Caco-2 (cell line): ENCODE results near the gene DHX38. TPM values are rescaled to one million over a fixed set of nuclear protein-coding genes. Genes with fewer than 3 reads are reported as not detected.

Experiments
- BruUV-seq: library from RNA; stranded (reverse); fragments of 400-500 nt; replicated peaks from 2 replicates; lab custom pipeline; 2021; lab: Mats Ljungman, UMichigan
- CTCF ChIA-PET: fragments of 300-600 bp; sonication (Branson Sonifier 250); formaldehyde crosslinking; loops from one replicate; lab custom pipeline; 2022; ENCODE audit warnings: antibody characterized with exemption; lab: Charles Lee
- POLR2A ChIA-PET: fragments of 300-600 bp; sonication (Branson Sonifier 250); formaldehyde crosslinking; loops from one replicate; lab custom pipeline; 2022; ENCODE audit warnings: antibody characterized with exemption; lab: Charles Lee
- DNase-seq, 2 experiments: peaks; one replicate each; pipeline versions ENCODE4 v3.0.0 to v3.0.0-alpha.2; 2020 to 2022
- H3K27me3 ChIP-seq: replicated peaks from 2 replicates; pipeline ENCODE4 v1.6.0; 2011; ENCODE audit warnings: low read length; ENCODE audit not compliant: control insufficient read depth, insufficient read depth
- H3K36me3 ChIP-seq: 2 replicates; pipeline ENCODE4 v1.5.1; 2011; ENCODE audit warnings: low read length; ENCODE audit not compliant: control insufficient read depth, insufficient read depth
- H3K4me1 ChIP-seq: fragments of 250-450 bp; sonication (Bioruptor Pico); 2 replicates; pipeline ENCODE4 v1.5.1; 2020; ENCODE audit warnings: mild to moderate bottlenecking
- H3K4me3 ChIP-seq: 2 replicates; pipeline ENCODE4 v1.5.1; 2011; ENCODE audit warnings: low read depth, mild to moderate bottlenecking, control low read depth, low read length
- H3K9me3 ChIP-seq: fragments of 250-450 bp; sonication (Bioruptor Pico); 2 replicates; pipeline ENCODE4 v1.5.1; 2020; ENCODE audit warnings: mild to moderate bottlenecking, moderate library complexity
- H3K27ac Mint-ChIP-seq: one replicate; pipeline ENCODE4 v1.8.0; 2022; ENCODE audit warnings: mixed read lengths; ENCODE audit not compliant: unreplicated experiment
- H3K27me3 Mint-ChIP-seq: one replicate; pipeline ENCODE4 v1.8.0; 2022; ENCODE audit warnings: mixed read lengths; ENCODE audit not compliant: insufficient read depth, unreplicated experiment
- H3K36me3 Mint-ChIP-seq: one replicate; pipeline ENCODE4 v1.8.0; 2022; ENCODE audit warnings: mild to moderate bottlenecking, mixed read lengths; ENCODE audit not compliant: insufficient read depth, unreplicated experiment
- H3K4me1 Mint-ChIP-seq: one replicate; pipeline ENCODE4 v1.8.0; 2022; ENCODE audit warnings: low read depth, mixed read lengths; ENCODE audit not compliant: unreplicated experiment
- H3K4me3 Mint-ChIP-seq: one replicate; pipeline ENCODE4 v1.8.0; 2022; ENCODE audit warnings: mild to moderate bottlenecking, moderate library complexity, mixed read lengths; ENCODE audit not compliant: unreplicated experiment
- H3K9me3 Mint-ChIP-seq: one replicate; pipeline ENCODE4 v1.8.0; 2022; ENCODE audit warnings: mixed read lengths; ENCODE audit not compliant: unreplicated experiment
- intact Hi-C: fragments of 100-400 bp; cut with micrococcal nuclease; formaldehyde crosslinking; loops from one replicate; pipeline ENCODE4 v1.10.0; 2022; ENCODE audit not compliant: unreplicated experiment
- total RNA-seq: library from RNA; stranded (reverse); gene quantifications from 2 replicates; pipeline ENCODE4 v1.2.3, GENCODE V29; 2022
- TF ChIP-seq, protein P1 (sequence below), 2 experiments: fragments of 200-600 bp in 1 of 2; IDR thresholded peaks; 1 replicate in 1 of 2; 2 replicates in 1 of 2; pipeline versions ENCODE4 v1.5.1 to v1.8.0; 2011 to 2022; ENCODE audit warnings: antibody characterized with exemption in 1 of 2, control low read depth in 1 of 2, inconsistent platforms in 1 of 2, low read depth in 1 of 2, low read length in 1 of 2, mild to moderate bottlenecking in 1 of 2, moderate library complexity in 1 of 2; ENCODE audit not compliant: insufficient read depth in 1 of 2, severe bottlenecking in 1 of 2, unreplicated experiment in 1 of 2

DHX38 gene
- total RNA-seq, 1 experiment from 2014 or later, result 89.1 TPM

GRCh38 chr16:72107371-72107770 lies 13.7 kb downstream of the DHX38 start:
- POLR2A ChIA-PET, result no interaction called here
- H3K4me3 ChIP-seq, result no peak overlapping the region
- TF ChIP-seq, protein P1, sequence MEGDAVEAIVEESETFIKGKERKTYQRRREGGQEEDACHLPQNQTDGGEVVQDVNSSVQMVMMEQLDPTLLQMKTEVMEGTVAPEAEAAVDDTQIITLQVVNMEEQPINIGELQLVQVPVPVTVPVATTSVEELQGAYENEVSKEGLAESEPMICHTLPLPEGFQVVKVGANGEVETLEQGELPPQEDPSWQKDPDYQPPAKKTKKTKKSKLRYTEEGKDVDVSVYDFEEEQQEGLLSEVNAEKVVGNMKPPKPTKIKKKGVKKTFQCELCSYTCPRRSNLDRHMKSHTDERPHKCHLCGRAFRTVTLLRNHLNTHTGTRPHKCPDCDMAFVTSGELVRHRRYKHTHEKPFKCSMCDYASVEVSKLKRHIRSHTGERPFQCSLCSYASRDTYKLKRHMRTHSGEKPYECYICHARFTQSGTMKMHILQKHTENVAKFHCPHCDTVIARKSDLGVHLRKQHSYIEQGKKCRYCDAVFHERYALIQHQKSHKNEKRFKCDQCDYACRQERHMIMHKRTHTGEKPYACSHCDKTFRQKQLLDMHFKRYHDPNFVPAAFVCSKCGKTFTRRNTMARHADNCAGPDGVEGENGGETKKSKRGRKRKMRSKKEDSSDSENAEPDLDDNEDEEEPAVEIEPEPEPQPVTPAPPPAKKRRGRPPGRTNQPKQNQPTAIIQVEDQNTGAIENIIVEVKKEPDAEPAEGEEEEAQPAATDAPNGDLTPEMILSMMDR (IDR thresholded peaks at IDR 0.05; ENCODE audit: insufficient read depth in 1 of 2, low read depth in 1 of 2, low read length in 1 of 2, severe bottlenecking in 1 of 2, unreplicated experiment in 1 of 2), result no peak
- intact Hi-C loops, result no loop called here
- no peaks in the 10 kb centered on the region for H3K4me1 Mint-ChIP-seq
- no peaks in the 10 kb centered on the region for H3K27me3 ChIP-seq
- no TSS peak for BruUV-seq
- peaks cover 16% of the 10 kb centered on the region for H3K36me3 ChIP-seq
- no peak overlapping the region for H3K4me3 Mint-ChIP-seq
- CTCF ChIA-PET, result no interaction called here
- DNase-seq, result no peak
- no peaks in the 10 kb centered on the region for H3K27me3 Mint-ChIP-seq
- H3K36me3 Mint-ChIP-seq, result peaks cover 76% of the 10 kb centered on the region
- H3K9me3 ChIP-seq, result no peaks in the 10 kb centered on the region
- H3K27ac Mint-ChIP-seq, result no peak overlapping the region
- H3K9me3 Mint-ChIP-seq, result no peaks in the 10 kb centered on the region
- H3K4me1 ChIP-seq, result no peaks in the 10 kb centered on the region

DNA sequence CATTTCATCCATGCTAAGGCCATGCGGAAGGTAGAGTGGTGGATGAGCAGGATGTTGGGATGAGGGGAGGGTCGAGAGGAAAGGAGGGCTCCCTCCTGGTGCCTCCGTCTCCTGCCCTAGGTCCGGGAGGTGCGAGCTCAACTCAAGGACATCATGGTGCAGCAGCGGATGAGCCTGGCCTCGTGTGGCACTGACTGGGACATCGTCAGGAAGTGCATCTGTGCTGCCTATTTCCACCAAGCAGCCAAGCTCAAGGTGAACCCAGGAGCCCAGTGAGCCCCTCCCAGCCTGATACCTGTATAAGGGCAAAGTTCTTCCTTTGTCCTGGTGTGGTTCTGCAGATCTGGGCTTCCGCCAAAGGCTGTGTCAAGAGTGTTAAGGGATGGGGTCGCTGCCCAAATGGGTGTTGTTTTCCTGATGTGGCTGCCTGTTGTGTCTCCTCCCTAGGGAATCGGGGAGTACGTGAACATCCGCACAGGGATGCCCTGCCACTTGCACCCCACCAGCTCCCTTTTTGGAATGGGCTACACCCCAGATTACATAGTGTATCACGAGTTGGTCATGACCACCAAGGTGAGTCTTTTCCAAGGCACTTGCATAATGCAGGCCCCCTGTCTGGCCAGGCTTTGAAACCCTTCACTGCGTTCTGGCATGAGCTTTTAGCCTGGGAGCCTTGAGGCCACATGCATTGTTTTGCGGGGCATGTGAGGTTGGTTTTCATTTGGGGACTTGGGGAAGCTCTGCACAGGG lies 14.9 kb downstream of the DHX38 start:
- Histone ChIP-seq H3K9me3 (no peaks in the 10 kb centered on the region), H3K4me1 (no peaks in the 10 kb centered on the region), H3K4me3 (no peak overlapping the region), H3K27me3 (no peaks in the 10 kb centered on the region), H3K36me3 (peaks cover 13% of the 10 kb centered on the region)
- no peaks in the 10 kb centered on the region for H3K4me1 Mint-ChIP-seq
- H3K4me3 Mint-ChIP-seq, result no peak overlapping the region
- intact Hi-C loops, result no loop called here
- no peak overlapping the region for H3K27ac Mint-ChIP-seq
- no TSS peak for BruUV-seq
- no peak for DNase-seq
- no peaks in the 10 kb centered on the region for H3K27me3 Mint-ChIP-seq
- no peaks in the 10 kb centered on the region for H3K9me3 Mint-ChIP-seq
- TF ChIP-seq, protein P1 (IDR thresholded peaks at IDR 0.05; ENCODE audit: insufficient read depth in 1 of 2, low read depth in 1 of 2, low read length in 1 of 2, severe bottlenecking in 1 of 2, unreplicated experiment in 1 of 2), result no peak
- peaks cover 74% of the 10 kb centered on the region for H3K36me3 Mint-ChIP-seq
- ChIA-PET CTCF (no interaction called here), POLR2A (no interaction called here)

GRCh38 chr16:72109300-72109699 lies 15.7 kb downstream of the DHX38 start:
- Mint-ChIP-seq H3K27ac (no peak overlapping the region), H3K4me3 (no peak overlapping the region), H3K36me3 (peaks cover 67% of the 10 kb centered on the region), H3K4me1 (no peaks in the 10 kb centered on the region), H3K9me3 (no peaks in the 10 kb centered on the region), H3K27me3 (no peaks in the 10 kb centered on the region)
- Histone ChIP-seq H3K9me3 (no peaks in the 10 kb centered on the region), H3K4me1 (no peaks in the 10 kb centered on the region), H3K36me3 (peaks cover 11% of the 10 kb centered on the region), H3K4me3 (no peak overlapping the region), H3K27me3 (no peaks in the 10 kb centered on the region)
- intact Hi-C loops, result no loop called here
- BruUV-seq, result no TSS peak
- ChIA-PET POLR2A (no interaction called here), CTCF (no interaction called here)
- no peak for DNase-seq
- TF ChIP-seq, protein P1 (IDR thresholded peaks at IDR 0.05; ENCODE audit: insufficient read depth in 1 of 2, low read depth in 1 of 2, low read length in 1 of 2, severe bottlenecking in 1 of 2, unreplicated experiment in 1 of 2), result no peak
